LNCaP clone FGC (cell line): ENCODE results near the gene SLC7A14.
"Not testable (repeated sequence)": the region's sequence is repeated elsewhere in the genome, so short reads cannot be mapped to it uniquely, and the experiment has no call there.

Experiments
- DNase-seq: peaks from one replicate; pipeline ENCODE4 v3.0.0-alpha.2; 2011; ENCODE audit warnings: low read depth
- H3K4me3 ChIP-seq: 2 replicates; pipeline ENCODE4 v1.5.1; 2011; ENCODE audit warnings: mild to moderate bottlenecking, low read depth, low read length, control low read depth
- TF ChIP-seq, protein P1 (sequence below): IDR thresholded peaks from 2 replicates; pipeline ENCODE4 v1.5.1; 2012; ENCODE audit warnings: mild to moderate bottlenecking; ENCODE audit not compliant: control insufficient read depth, insufficient read depth; ENCODE audit errors: extremely low read depth

The SLC7A14 gene

DNA sequence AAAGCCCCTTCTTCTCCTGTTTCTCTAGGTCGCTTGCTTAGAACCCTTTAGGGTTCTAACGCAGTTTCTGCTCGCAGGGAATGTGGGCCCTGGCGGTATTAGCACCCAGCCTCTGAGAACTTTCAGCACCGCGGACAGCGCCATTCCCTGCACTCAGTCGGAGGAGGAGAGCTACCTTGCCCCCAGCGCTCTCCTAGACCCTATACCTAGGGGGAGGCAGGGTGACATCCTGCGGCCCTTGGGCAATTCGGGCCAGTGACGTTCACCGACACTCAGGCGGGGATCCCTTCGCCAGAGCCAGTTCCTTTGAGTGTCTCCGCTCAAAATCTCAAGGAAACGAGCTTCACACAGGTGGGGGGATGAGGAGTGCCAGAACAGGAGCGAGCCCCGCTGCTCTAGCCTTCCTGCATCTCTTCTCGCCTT, 1.3 kb downstream of the SLC7A14 start:
- TF ChIP-seq, protein P1, sequence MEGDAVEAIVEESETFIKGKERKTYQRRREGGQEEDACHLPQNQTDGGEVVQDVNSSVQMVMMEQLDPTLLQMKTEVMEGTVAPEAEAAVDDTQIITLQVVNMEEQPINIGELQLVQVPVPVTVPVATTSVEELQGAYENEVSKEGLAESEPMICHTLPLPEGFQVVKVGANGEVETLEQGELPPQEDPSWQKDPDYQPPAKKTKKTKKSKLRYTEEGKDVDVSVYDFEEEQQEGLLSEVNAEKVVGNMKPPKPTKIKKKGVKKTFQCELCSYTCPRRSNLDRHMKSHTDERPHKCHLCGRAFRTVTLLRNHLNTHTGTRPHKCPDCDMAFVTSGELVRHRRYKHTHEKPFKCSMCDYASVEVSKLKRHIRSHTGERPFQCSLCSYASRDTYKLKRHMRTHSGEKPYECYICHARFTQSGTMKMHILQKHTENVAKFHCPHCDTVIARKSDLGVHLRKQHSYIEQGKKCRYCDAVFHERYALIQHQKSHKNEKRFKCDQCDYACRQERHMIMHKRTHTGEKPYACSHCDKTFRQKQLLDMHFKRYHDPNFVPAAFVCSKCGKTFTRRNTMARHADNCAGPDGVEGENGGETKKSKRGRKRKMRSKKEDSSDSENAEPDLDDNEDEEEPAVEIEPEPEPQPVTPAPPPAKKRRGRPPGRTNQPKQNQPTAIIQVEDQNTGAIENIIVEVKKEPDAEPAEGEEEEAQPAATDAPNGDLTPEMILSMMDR = no peak
- no peak overlapping the region for H3K4me3 ChIP-seq

DNA sequence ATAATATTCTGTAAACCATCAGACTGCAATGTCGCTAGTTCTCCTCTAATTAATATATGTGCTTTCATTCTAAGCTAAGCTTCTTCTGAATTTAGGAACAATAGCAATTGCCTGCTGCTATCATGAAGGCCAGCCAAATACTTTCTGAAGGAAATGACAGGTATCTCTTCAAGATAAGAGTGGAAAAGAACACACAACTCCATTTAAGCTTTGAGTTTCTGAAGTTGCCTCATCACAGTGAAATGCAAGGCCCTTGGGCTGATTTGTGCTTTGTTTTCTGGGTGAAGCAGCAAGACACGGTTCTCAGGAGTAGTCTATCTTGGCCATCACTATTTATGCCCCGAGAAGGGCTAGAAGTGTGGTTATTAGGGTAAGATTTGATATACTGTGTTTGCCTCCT, 6.2 kb downstream of the SLC7A14 start:
- TF ChIP-seq, protein P1 = no peak

More for the DNA sequence above, 1.3 kb downstream of the SLC7A14 start:
- DNase-seq = peak; percentile 8

DNA sequence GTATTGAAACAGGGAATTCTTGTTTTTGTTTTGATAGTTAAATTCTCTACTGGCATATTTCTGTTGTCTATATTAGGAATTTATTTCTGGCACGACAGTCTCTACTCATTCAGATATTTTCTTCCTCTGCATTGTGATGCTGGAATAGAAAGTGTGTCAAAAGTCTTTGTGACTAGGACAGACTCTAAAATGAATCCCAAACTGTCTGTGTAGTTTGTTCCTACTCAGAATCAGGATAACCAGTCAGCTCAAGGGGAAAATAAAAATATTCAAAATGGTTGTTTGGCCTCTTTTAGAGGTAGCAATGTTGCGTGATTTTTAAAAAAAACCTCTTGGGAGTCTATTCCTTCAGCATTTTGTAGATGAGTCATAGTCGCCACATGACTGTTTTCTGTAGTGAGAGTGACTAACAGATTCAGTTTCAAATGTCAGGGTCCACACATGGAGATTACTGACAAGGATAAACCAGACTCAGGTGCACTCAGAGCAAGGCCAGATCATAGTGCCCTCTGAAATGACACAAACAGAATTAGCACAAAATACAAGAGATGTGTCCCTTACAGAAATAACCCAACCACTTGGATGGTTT, 13.1 kb downstream of the SLC7A14 start:
- DNase-seq = no peak
- H3K4me3 ChIP-seq = no peak overlapping the region
- TF ChIP-seq, protein P1 = no peak

More for the DNA sequence above, 6.2 kb downstream of the SLC7A14 start:
- no peak overlapping the region for H3K4me3 ChIP-seq
- DNase-seq = no peak

DNA sequence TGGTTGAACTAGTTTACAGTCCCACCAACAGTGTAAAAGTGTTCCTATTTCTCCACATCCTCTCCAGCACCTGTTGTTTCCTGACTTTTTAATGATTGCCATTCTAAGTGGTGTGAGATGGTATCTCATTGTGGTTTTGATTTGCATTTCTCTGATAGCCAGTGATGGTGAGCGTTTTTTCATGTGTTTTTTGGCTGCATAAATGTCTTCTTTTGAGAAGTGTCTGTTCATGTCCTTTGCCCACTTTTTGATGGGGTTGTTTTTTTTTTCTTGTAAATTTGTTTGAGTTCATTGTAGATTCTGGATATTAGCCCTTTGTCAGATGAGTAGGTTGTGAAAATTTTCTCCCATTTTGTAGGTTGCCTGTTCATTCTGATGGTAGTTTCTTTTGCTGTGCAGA, 18.3 kb downstream of the SLC7A14 start:
- H3K4me3 ChIP-seq, DNase-seq: not testable (repeated sequence)

DNA sequence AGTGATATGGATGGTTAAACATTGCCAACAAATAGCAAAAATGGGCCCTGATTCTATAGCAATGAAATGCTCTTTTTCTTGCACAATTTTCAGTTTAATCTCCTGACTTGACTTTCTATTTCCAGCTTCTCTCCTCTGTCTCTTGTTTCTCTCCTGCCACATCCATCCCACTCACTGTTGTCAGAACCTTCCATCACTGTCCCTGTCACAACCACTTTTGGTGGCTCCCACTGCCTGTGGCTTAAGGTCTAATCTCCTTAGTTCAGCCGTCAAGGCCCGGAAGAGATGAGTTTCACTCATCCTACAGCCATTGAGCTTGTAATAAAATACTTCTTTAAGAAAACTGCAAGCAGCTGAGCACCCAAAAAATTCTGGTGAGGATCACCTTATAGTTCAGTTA, 19.5 kb downstream of the SLC7A14 start:
- TF ChIP-seq, protein P1 = no peak
- no peak for DNase-seq
- H3K4me3 ChIP-seq = no peak overlapping the region

DNA sequence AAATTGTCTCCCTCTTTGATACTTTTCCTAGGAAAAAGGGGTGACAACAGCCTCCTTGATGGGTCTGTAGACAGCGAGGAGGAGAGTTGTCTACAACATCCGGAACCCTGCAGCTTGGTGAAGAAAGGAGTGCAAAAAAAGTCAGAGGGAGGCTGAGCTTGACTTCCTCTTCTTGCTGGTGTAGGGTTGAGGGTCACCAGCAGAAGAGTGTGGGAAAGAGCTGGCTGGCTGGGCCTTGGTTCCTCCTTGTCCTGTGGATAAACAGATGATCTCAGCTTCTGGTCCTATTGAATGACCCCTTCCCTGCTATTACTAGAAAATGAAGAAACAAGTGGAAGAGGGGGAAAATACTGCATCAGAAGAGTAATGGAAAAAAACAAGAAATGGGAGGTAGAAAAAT, 20.4 kb downstream of the SLC7A14 start:
- H3K4me3 ChIP-seq = no peak overlapping the region
- no peak for DNase-seq
- TF ChIP-seq, protein P1 = no peak

DNA sequence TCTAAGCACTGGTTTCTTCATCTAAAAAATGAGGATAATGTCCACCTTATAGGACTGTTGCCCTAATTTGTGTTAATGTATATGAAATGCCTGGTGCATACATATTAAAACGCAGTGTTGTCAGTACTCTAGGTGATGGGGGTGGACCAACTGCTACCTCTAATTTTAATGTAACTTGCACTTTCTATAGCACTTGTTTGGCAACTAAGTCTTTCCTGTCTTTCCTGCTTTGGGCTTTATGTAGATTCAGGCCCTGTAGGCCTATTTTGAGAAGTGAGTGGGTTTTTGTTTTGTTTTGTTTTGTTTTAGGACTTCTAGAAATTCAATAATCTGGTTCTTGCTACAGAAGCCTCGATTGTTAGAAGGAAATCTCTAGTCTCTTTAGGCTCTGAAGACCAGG, 21.2 kb downstream of the SLC7A14 start:
- no peak overlapping the region for H3K4me3 ChIP-seq
- TF ChIP-seq, protein P1 = no peak
- DNase-seq = no peak
